Right forelimb (tissue), 1 donor: ENCODE results near the gene FEM1A.
"Not testable (repeated sequence)": the region's sequence is repeated elsewhere in the genome, so short reads cannot be mapped to it uniquely, and the experiment has no call there.

Experiments
- DNase-seq: peaks from one replicate; pipeline ENCODE4 v3.0.0-alpha.2; 2018

FEM1A gene, protein sequence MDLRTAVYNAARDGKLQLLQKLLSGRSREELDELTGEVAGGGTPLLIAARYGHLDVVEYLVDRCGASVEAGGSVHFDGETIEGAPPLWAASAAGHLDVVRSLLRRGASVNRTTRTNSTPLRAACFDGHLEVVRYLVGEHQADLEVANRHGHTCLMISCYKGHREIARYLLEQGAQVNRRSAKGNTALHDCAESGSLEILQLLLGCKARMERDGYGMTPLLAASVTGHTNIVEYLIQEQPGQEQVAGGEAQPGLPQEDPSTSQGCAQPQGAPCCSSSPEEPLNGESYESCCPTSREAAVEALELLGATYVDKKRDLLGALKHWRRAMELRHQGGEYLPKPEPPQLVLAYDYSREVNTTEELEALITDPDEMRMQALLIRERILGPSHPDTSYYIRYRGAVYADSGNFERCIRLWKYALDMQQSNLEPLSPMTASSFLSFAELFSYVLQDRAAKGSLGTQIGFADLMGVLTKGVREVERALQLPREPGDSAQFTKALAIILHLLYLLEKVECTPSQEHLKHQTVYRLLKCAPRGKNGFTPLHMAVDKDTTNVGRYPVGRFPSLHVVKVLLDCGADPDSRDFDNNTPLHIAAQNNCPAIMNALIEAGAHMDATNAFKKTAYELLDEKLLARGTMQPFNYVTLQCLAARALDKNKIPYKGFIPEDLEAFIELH

GRCh38 chr19:4791183-4792018 is at the start of gene FEM1A:
Gene FEM1A (plus strand): TSS chr19:4791734. CDS start chr19:4791855, 121 bp downstream.
- peak; percentile 99 for DNase-seq

DNA sequence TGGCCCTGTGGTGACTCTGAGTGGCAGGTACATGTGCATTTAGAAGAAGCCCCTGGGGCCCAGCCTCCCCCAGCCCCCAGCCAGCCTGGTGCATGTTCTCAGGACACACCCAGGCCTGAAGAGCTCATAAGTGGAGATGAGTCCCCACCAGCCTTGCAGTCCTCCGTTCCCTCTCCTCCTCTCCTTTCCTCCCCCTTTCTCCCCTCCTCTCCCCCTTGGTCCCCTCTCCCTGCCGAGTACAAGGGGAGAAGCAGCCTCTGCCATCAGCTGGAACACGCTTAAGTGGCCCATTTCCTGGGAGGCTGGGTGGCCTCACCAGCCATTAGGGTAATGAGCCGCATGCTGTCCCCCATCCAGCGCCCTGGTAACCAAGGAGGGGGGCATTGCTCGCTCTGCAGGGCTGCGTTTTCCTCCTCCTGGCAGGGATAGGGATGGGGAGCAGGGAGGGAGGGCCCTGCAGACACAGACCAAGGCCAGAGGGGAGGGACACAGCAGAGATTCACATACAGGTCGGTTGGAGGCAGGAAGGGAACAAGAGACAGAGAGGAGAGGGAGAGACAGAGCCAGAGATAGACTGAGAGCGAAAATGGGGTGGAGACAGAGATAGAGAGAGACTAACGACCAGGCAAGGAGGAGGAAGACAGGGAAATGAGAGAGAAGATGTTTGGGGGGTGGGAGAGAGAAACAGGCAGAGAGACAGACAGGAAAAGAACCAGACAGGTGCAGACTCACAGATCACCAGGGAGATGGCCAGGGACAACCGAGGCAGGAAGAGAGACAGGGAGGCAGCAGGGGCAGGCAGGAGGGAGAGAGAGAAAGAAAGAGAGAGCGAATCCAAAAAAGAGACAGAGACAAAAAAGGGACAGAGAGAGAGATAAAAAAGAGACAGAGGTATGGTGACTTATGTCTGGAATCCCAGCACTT is 48.5 kb upstream of the FEM1A start:
- no peak for DNase-seq

GRCh38 chr19:4744451-4745174 is 46.9 kb upstream of the FEM1A start:
- DNase-seq: no peak

- DNase-seq: not testable (repeated sequence)
Observed at GRCh38 chr19:4745175-4745574, 46.4 kb upstream of the FEM1A start.

- no peak for DNase-seq
Observed at GRCh38 chr19:4745986-4746385, 45.5 kb upstream of the FEM1A start.

DNA sequence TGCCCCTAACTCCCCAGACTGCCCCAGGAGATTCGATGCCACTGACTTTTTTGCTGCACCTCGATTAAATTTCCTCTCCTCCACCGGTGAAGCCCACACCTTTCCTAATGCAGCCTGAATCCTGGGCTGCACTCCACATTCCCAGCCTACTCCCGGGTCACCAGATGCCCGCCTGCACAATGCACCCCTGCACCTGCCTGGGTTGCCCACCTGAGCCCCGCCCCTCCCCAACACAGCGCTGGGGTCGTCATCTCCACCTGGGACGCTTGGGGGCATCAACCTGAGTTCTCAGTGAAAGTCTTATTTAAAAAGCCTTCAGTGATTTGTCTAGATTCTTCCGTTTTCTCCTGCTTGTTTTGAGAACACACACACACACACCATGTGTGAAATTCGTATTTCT is 43.3 kb upstream of the FEM1A start:
- no peak for DNase-seq

DNA sequence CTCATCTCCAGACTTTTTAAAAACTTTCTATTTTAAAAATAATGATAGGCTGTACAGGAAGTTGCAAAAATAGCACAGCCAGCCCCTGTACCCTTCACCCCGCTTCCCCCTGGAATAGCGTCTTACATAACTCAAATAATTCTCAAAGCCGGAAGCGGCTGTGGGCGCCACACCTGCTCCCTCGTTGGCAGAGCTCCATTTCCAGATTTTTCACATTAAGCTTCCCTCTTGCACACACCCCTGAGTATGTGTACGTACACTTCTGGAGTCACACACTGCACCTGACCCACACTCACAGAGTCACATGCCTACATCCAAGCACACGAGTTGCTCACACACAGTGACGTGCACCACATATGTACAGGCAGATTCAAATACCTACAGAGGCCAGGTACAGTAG is 42.9 kb upstream of the FEM1A start:
- DNase-seq: no peak

GRCh38 chr19:4749870-4750590 is 41.5 kb upstream of the FEM1A start:
- no peak for DNase-seq

- DNase-seq: no peak
Observed at GRCh38 chr19:4754248-4754647, 37.3 kb upstream of the FEM1A start.

GRCh38 chr19:4755459-4755858 is 36.1 kb upstream of the FEM1A start:
- DNase-seq: no peak

DNA sequence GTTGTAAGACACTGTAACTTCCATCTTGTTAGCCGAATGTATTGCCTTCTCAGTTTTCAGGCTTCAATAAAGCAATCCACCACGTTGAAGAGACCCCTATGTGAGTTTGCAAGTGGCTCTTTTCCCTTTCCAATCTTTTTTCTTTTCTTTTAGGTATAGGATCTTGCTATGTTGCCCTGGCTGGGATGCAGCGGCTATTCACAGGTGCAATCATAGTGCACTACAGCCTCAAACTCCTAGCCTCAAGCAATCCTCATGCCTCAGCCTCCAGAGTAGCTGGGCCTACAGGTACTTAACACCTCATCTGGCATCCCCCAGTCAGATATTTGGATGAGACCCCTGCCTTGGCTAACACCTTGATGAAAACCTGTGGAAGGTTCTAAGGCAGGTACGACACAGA is 33.5 kb upstream of the FEM1A start:
- DNase-seq: no peak

- DNase-seq: no peak
Observed at GRCh38 chr19:4758659-4759058, 32.9 kb upstream of the FEM1A start.

DNA sequence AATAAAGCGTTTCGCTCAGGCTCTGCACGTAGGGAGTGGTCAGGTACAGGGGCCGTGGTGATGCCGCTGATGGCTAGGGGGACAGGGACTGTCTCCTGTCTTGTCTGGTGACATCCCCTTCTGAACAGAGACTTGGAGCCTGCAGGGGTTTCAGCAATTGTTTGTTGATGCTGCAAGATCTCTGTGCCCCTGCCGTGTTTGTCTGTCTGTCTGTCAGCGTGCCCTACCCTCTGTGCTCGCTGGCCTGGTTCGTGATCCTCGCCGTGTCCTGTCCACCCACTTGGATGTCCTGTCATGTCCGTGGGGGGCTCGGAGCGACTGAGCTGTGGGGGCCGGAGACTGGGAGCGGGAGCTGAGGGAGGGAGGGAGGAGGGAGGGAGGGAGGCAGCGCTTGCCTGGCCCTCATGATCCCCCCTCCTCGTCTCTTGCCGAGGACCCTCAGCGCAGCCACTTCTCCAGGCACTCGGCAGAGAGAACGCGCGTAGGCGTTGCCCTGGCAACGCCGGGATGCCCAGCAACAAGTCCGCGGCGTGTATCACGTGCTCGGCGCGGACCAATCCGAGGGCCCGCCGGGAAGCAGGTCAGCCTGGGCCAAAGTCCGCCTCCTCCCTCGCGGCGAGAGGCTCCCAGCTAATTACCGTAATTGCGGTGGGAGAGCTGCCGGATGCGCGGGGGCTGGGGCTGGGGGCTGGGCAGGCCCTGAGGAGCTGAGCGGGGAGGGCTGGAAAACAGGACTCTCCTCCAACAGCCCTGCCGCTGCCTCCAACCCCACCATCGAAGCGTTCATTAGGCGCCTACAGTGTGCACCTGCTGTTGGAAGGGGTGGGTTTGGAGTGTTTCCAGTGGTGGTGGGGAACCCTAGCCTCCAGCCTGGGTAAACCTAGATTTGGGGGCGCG is 31.9 kb upstream of the FEM1A start:
- DNase-seq: peak; percentile 84

DNA sequence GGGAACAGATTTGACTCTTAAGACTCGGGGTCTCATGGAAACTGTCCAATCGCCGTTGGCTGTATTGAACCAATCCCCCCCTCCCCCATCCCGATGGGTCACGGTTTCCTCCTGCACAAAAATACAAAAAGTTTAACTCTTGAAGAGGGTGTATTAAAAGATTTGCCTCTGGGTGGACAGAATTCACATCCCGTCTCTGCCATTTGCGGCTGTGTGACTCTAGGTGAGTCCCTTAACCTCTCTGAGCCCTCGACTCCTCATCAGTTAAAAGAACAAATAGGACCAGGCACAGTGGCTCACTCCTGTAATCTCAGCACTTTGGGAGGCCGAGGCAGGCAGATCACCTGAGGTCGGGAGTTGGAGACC is 31.3 kb upstream of the FEM1A start:
- DNase-seq: no peak

GRCh38 chr19:4763021-4763420 is 28.5 kb upstream of the FEM1A start:
- DNase-seq: no peak

DNA sequence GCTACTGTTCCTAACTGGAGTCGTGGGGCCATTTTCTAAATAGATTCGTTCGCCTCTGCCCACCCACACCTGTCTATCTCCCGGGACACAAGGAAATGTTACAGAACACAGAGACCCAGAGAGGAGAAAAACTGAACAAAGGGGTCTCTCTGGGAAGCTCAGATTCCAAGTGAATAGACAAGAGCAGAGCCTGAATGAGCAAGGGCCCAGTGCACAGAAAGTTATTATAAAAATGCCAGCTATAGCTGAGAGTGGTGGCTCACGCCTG is 27.2 kb upstream of the FEM1A start:
- DNase-seq: no peak

- DNase-seq: peak; percentile 89
Observed at GRCh38 chr19:4768934-4769777, 22.4 kb upstream of the FEM1A start.

GRCh38 chr19:4772566-4772965 is 19.0 kb upstream of the FEM1A start:
- DNase-seq: no peak

DNA sequence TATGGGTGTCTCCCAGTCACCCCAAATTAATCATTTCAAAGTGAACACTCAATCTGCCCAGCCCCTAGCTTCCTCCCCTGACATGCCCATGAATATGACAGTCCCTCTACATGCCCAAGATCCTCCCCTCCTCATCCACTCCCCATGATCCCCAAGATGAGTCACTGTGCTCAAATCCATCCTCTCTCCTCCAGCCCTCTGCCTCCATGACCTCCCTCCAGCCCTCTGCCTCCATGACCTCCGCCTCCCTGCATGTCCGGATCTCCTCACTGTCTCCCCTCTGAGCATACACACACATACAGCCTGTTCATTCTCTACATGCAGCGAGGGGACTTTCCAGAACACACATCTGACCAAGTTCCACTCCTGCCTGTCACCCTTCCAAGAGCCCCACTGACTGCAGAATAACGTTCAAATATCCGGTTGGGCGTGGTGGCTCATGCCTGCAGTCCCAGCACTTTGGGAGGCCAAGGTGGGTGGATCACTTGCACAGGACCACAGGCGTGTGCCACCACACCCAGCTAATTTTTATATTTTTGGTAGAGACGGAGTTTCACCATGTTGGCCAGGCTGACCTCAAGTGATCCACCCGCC is 18.4 kb upstream of the FEM1A start:
- DNase-seq: no peak
